HCT116 (cell line): ENCODE results near the gene BBS9. TPM values are rescaled to one million over a fixed set of nuclear protein-coding genes. Genes with fewer than 3 reads are reported as not detected.

ENCODE experiments used
- ATAC-seq: fragments of 200-7000 bp; cut with Tn5 transposase; 2 replicates; pipeline ENCODE4 v1.9.1; 2020; ENCODE audit warnings: mild to moderate bottlenecking, moderate library complexity
- BruUV-seq: library from RNA; stranded (reverse); fragments of 400-500 nt; replicated peaks from 2 replicates; lab custom pipeline; 2021; lab: Mats Ljungman, UMichigan
- CTCF ChIA-PET: fragments of 300-600 bp; sonication (Branson Sonifier 250); formaldehyde crosslinking; loops from one replicate; lab custom pipeline; 2021; ENCODE audit warnings: antibody characterized with exemption; lab: Charles Lee
- POLR2A ChIA-PET: fragments of 300-600, 350-600 bp; sonication (Branson Sonifier 250); formaldehyde crosslinking; loops from one replicate; lab custom pipeline; 2021; ENCODE audit warnings: antibody characterized with exemption; lab: Charles Lee
- RAD21 ChIA-PET, 2 experiments: fragments of 300-600 bp; sonication (Branson Sonifier 250); formaldehyde crosslinking; loops; one replicate each; lab custom pipeline; 2023; ENCODE audit warnings: low total read pairs in 2 of 2; ENCODE audit not compliant: uncharacterized antibody in 2 of 2, unreplicated experiment in 2 of 2, low non-redundant PET in 1 of 2; lab: Charles Lee
- DNase-seq: peaks from one replicate; pipeline ENCODE4 v3.0.0-alpha.2; 2010; ENCODE audit warnings: low read depth, low spot score
- H2AFZ ChIP-seq: fragments of 200-600 bp; shearing (Covaris generic), sonication (generic); 2 replicates; pipeline ENCODE4 v1.6.1; 2017; ENCODE audit warnings: low read depth, mixed run types, mixed read lengths, antibody characterized with exemption, low read length; ENCODE audit not compliant: poor library complexity, severe bottlenecking
- H3K27ac ChIP-seq: 2 replicates; pipeline ENCODE4 v1.5.1; 2012; ENCODE audit warnings: low read depth, low read length
- H3K27me3 ChIP-seq: fragments of 200-600 bp; sonication (generic); 2 replicates; pipeline ENCODE4 v1.6.1; 2016; ENCODE audit warnings: mixed run types, low read length, mixed read lengths; ENCODE audit not compliant: insufficient read depth
- H3K36me3 ChIP-seq, 2 experiments: fragments of 200-500 bp in 1 of 2; fragments of 200-600 bp in 1 of 2; sonication (Bioruptor generic) in 1 of 2; sonication (generic) in 1 of 2; 2 replicates each; pipeline versions ENCODE4 v1.5.1 to v1.6.1; 2014 to 2016; ENCODE audit warnings: low read length in 2 of 2, inconsistent platforms in 1 of 2, mixed read lengths in 1 of 2, mixed run types in 1 of 2; ENCODE audit not compliant: insufficient read depth in 2 of 2, control insufficient read depth in 1 of 2
- H3K4me1 ChIP-seq, 2 experiments: fragments of 200-600 bp in 1 of 2; sonication (generic) in 1 of 2; 2 replicates each; pipeline versions ENCODE4 v1.5.1 to v1.6.1; 2012 to 2017; ENCODE audit warnings: low read length in 2 of 2, inconsistent platforms in 1 of 2, mild to moderate bottlenecking in 1 of 2, mixed read lengths in 1 of 2, mixed run types in 1 of 2, moderate library complexity in 1 of 2; ENCODE audit not compliant: insufficient read depth in 2 of 2, control insufficient read depth in 1 of 2
- H3K4me2 ChIP-seq: fragments of 200-600 bp; sonication (generic); 2 replicates; pipeline ENCODE4 v1.6.1; 2017; ENCODE audit warnings: mixed run types, low read length, mixed read lengths
- H3K4me3 ChIP-seq, 2 experiments: fragments of 200-600 bp in 1 of 2; sonication (generic) in 1 of 2; replicated peaks in 1 of 2; 2 replicates each; pipeline ENCODE4 v1.5.1; 2011 to 2016; ENCODE audit warnings: low read length in 2 of 2, control low read depth in 1 of 2, low read depth in 1 of 2, mild to moderate bottlenecking in 1 of 2, mixed read lengths in 1 of 2, mixed run types in 1 of 2
- H3K79me2 ChIP-seq: fragments of 200-600 bp; sonication (generic); 2 replicates; pipeline ENCODE4 v1.6.1; 2017; ENCODE audit warnings: mild to moderate bottlenecking, mixed run types, low read length, moderate library complexity, mixed read lengths; ENCODE audit not compliant: insufficient read depth
- H3K9ac ChIP-seq: fragments of 200-600 bp; sonication (generic); 2 replicates; pipeline ENCODE4 v1.6.1; 2016; ENCODE audit warnings: low read length, mixed read lengths
- H3K9me2 ChIP-seq: fragments of 200-600 bp; sonication (generic), shearing (Covaris generic); 2 replicates; pipeline ENCODE4 v1.6.1; 2017; ENCODE audit warnings: mixed run types, mild to moderate bottlenecking, moderate library complexity; ENCODE audit not compliant: insufficient read depth
- H3K9me3 ChIP-seq, 2 experiments: fragments of 200-500 bp in 1 of 2; fragments of 200-600 bp in 1 of 2; sonication (Bioruptor generic) in 1 of 2; sonication (generic) in 1 of 2; 2 replicates each; pipeline ENCODE4 v1.6.1; 2014 to 2017; ENCODE audit warnings: low read length in 2 of 2, mixed read lengths in 2 of 2, inconsistent platforms in 1 of 2, low read depth in 1 of 2, mild to moderate bottlenecking in 1 of 2, mixed run types in 1 of 2, moderate library complexity in 1 of 2; ENCODE audit not compliant: control insufficient read depth in 1 of 2, insufficient read depth in 1 of 2
- H4K20me1 ChIP-seq: fragments of 200-600 bp; sonication (generic), shearing (Covaris generic); 2 replicates; pipeline ENCODE4 v1.6.1; 2017; ENCODE audit warnings: mixed run types, mild to moderate bottlenecking, moderate library complexity; ENCODE audit not compliant: insufficient read depth
- CEBPB ChIP-seq: IDR thresholded peaks from 2 replicates; pipeline ENCODE4 v1.6.1; 2012; ENCODE audit warnings: low read depth
- FOSL1 ChIP-seq: IDR thresholded peaks from 2 replicates; pipeline ENCODE4 v1.6.1; 2012; ENCODE audit warnings: low read depth
- POLR2A ChIP-seq: IDR thresholded peaks from 2 replicates; pipeline ENCODE4 v1.7.0; 2011; ENCODE audit warnings: borderline replicate concordance; ENCODE audit not compliant: insufficient read depth, insufficient read length; ENCODE audit errors: extremely low read depth
- RAD21 ChIP-seq: IDR thresholded peaks from 2 replicates; pipeline ENCODE4 v1.6.1; 2012; ENCODE audit warnings: low read depth, mild to moderate bottlenecking
- SIN3A ChIP-seq: IDR thresholded peaks from 2 replicates; pipeline ENCODE4 v1.6.1; 2012; ENCODE audit warnings: low read depth
- intact Hi-C: fragments of 100-400 bp; cut with micrococcal nuclease; formaldehyde crosslinking; loops from 2 replicates; pipeline ENCODE4 v1.10.0; 2022
- total RNA-seq: library from RNA; stranded (reverse); gene quantifications from one replicate; pipeline ENCODE4 v1.2.1, GENCODE V29; 2021; ENCODE audit not compliant: unreplicated experiment
- TF ChIP-seq, protein P1 (sequence below), 3 experiments: fragments of 200-600 bp in 1 of 3; sonication (generic) in 1 of 3; IDR thresholded peaks in 2 of 3; conservative IDR thresholded peaks in 1 of 3; 2 replicates each; pipeline ENCODE4 v1.5.1; 2012 to 2017; ENCODE audit warnings: low read depth in 2 of 3, low read length in 2 of 3, antibody characterized with exemption in 1 of 3, borderline replicate concordance in 1 of 3, control low read depth in 1 of 3, mild to moderate bottlenecking in 1 of 3, mixed read lengths in 1 of 3, mixed run types in 1 of 3, moderate library complexity in 1 of 3; ENCODE audit not compliant: insufficient read depth in 1 of 3

BBS9 gene
- total RNA-seq, 1 experiment from 2014 or later, result 7.1 TPM

GRCh38 chr7:33619264-33619663, 489.9 kb downstream of the BBS9 start:
- Histone ChIP-seq H3K27me3 (no peaks in the 10 kb centered on the region), H3K4me3 (no peak overlapping the region), H4K20me1 (no peaks in the 10 kb centered on the region), H3K4me1 (no peaks in the 10 kb centered on the region), H3K27ac (no peak overlapping the region), H2AFZ (no peak overlapping the region), H3K9me3 (no peaks in the 10 kb centered on the region), H3K4me2 (no peak overlapping the region), H3K9ac (no peak overlapping the region), H3K36me3 (no peaks in the 10 kb centered on the region), H3K9me2 (no peaks in the 10 kb centered on the region), H3K79me2 (no peaks in the 10 kb centered on the region)
- RAD21 ChIA-PET, result no interaction called here
- no peak for TF ChIP-seq FOSL1
- CTCF ChIA-PET, result no interaction called here
- no TSS peak for BruUV-seq
- no peak for DNase-seq
- POLR2A ChIA-PET, result no interaction called here
- no peak for ATAC-seq
- intact Hi-C loops, result no loop called here

DNA sequence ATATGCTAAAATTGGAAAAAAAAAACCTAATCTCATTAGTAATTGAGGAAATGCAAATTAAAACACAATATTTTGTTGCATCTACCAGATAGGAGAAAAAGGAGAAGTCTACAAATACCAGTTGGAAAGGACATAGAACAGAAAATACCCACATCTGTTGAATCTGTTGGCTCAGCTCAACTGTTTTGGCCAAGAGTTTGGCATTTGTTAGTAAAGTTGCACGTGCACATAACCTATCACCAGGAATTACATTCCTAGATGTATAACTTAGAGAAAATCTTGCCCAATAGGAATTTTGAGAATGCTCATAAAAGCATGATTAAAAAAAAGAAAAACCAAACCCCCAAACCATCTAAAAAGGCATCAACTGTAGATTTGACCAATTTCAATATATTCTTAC, 493.9 kb downstream of the BBS9 start:
- H3K27ac ChIP-seq, result no peak overlapping the region
- DNase-seq, result no peak
- H3K36me3 ChIP-seq, result no peaks in the 10 kb centered on the region
- CTCF ChIA-PET, result no interaction called here
- H3K9ac ChIP-seq, result no peak overlapping the region
- BruUV-seq, result no TSS peak
- no peaks in the 10 kb centered on the region for H4K20me1 ChIP-seq
- H3K27me3 ChIP-seq, result no peaks in the 10 kb centered on the region
- no peak overlapping the region for H3K4me3 ChIP-seq
- intact Hi-C loops, result no loop called here
- no peak for TF ChIP-seq CEBPB
- TF ChIP-seq POLR2A, result no peak
- TF ChIP-seq, protein P1, sequence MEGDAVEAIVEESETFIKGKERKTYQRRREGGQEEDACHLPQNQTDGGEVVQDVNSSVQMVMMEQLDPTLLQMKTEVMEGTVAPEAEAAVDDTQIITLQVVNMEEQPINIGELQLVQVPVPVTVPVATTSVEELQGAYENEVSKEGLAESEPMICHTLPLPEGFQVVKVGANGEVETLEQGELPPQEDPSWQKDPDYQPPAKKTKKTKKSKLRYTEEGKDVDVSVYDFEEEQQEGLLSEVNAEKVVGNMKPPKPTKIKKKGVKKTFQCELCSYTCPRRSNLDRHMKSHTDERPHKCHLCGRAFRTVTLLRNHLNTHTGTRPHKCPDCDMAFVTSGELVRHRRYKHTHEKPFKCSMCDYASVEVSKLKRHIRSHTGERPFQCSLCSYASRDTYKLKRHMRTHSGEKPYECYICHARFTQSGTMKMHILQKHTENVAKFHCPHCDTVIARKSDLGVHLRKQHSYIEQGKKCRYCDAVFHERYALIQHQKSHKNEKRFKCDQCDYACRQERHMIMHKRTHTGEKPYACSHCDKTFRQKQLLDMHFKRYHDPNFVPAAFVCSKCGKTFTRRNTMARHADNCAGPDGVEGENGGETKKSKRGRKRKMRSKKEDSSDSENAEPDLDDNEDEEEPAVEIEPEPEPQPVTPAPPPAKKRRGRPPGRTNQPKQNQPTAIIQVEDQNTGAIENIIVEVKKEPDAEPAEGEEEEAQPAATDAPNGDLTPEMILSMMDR (IDR thresholded peaks at IDR 0.05 in 2 of 3, conservative IDR thresholded peaks at IDR 0.05 in 1 of 3; ENCODE audit: borderline replicate concordance in 1 of 3, insufficient read depth in 1 of 3, low read depth in 2 of 3, low read length in 2 of 3), result no peak
- TF ChIP-seq SIN3A, result no peak
- no peak for TF ChIP-seq FOSL1
- TF ChIP-seq RAD21, result no peak
- H3K9me3 ChIP-seq, result no peaks in the 10 kb centered on the region
- RAD21 ChIA-PET, result no interaction called here
- POLR2A ChIA-PET, result no interaction called here
- no peaks in the 10 kb centered on the region for H3K79me2 ChIP-seq
- no peak overlapping the region for H3K4me2 ChIP-seq
- H3K9me2 ChIP-seq, result no peaks in the 10 kb centered on the region
- no peaks in the 10 kb centered on the region for H3K4me1 ChIP-seq
- H2AFZ ChIP-seq, result no peak overlapping the region
- no peak for ATAC-seq
